Adipocyte (in vitro differentiated cells): Measurements from ENCODE around the gene F10.

ENCODE experiments used
- DNase-seq: peaks from one replicate; pipeline ENCODE4 v3.0.0-alpha.2; 2015; ENCODE audit warnings: low read depth
- H3K27me3 ChIP-seq: replicated peaks from 2 replicates; pipeline ENCODE4 v1.7.0; 2013; ENCODE audit warnings: mild to moderate bottlenecking, low read length, moderate library complexity; ENCODE audit not compliant: control insufficient read depth, insufficient read depth
- H3K36me3 ChIP-seq: 2 replicates; pipeline ENCODE4 v1.7.0; 2013; ENCODE audit warnings: low read length, mild to moderate bottlenecking, moderate library complexity; ENCODE audit not compliant: control insufficient read depth, insufficient read depth, severe bottlenecking
- H3K4me1 ChIP-seq: 2 replicates; pipeline ENCODE4 v1.7.0; 2013; ENCODE audit warnings: mild to moderate bottlenecking, low read length, moderate library complexity; ENCODE audit not compliant: control insufficient read depth, insufficient read depth
- H3K4me3 ChIP-seq: 2 replicates; pipeline ENCODE4 v1.7.0; 2013; ENCODE audit warnings: mild to moderate bottlenecking, low read length, moderate library complexity
- H3K9ac ChIP-seq: 2 replicates; pipeline ENCODE4 v1.7.0; 2013; ENCODE audit warnings: mild to moderate bottlenecking, low read length, moderate library complexity
- H3K9me3 ChIP-seq: 2 replicates; pipeline ENCODE4 v1.7.0; 2013; ENCODE audit warnings: mild to moderate bottlenecking, low read length, moderate library complexity; ENCODE audit not compliant: control insufficient read depth

Gene F10

DNA sequence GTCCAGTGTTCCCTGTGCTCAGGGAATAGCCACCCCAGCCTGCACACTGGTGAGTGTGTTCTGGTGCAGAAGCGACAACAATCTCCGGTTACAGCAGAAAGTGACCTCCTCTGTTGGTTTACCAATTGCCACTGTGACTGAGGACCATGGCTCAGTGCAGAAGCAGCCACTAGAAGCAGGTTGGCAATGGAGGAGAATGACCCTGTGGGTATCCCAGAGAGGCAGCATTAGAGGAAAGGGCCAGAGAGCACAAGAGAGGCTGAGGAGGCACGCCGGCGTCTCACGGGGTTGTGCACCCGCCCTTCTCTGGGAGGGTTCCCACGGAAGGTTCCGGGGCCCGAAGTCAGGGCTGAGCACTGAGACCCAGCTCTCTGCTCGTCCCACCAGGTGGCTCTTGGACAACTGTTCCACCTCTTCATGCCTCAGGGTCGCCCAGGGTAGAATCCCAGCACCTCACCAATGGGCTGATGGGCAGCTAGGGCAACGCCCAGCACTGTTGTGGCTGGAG, 49.9 kb downstream of the F10 start:
- H3K9ac ChIP-seq = no peak overlapping the region
- peaks cover 4% of the 10 kb centered on the region for H3K9me3 ChIP-seq
- H3K36me3 ChIP-seq = peaks cover 62% of the 10 kb centered on the region
- H3K27me3 ChIP-seq = no peaks in the 10 kb centered on the region
- no peak for DNase-seq
- H3K4me3 ChIP-seq = no peak overlapping the region
- H3K4me1 ChIP-seq = no peaks in the 10 kb centered on the region

DNA sequence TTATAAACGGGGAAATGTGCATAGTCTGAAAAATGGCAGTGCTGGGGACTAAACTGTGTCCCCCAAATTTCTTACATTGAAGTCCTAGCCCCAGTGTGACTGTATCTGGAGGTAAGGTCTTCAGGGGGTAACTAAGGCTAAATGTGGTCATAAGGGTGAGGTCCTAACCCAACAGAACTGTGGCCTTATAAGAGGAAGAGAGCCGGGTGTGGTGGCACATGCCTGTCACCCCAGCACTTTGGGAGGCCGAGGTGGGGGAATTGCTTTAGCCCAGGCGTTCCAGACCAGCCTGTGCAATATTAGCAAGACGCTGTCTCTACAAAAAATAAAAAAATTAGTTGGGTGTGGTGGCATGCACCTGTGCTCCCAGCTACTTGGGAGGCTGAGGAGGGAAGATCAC, 53.7 kb downstream of the F10 start:
- Histone ChIP-seq H3K9ac (no peak overlapping the region), H3K9me3 (no peaks in the 10 kb centered on the region), H3K27me3 (no peaks in the 10 kb centered on the region), H3K4me3 (no peak overlapping the region), H3K4me1 (no peaks in the 10 kb centered on the region), H3K36me3 (peaks cover 91% of the 10 kb centered on the region)
- DNase-seq = no peak

DNA sequence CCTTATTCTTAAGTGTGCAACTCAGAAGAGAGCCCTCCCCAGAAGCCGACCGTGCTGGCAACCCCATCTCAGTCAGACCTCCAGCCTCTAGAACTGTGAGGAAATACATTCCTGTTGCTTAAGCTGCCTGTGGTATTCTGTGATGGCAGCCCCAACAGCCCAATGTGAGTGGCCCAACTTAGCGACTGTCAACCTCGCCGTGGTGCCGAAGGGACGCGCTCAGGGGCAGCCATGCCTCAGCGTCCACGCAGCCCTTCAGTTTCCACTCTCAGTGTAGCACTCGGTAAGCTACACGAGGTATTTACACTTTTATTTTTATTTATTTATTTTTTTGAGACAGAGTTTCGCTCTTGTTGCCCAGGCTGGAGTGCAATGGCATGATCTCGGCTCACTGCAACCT, 54.2 kb downstream of the F10 start:
- Histone ChIP-seq H3K9ac (no peak overlapping the region), H3K4me3 (no peak overlapping the region), H3K4me1 (no peaks in the 10 kb centered on the region), H3K27me3 (no peaks in the 10 kb centered on the region), H3K9me3 (no peaks in the 10 kb centered on the region), H3K36me3 (peaks cover 89% of the 10 kb centered on the region)
- DNase-seq = no peak

GRCh38 chr13:113178070-113178895, 55.7 kb downstream of the F10 start:
- Histone ChIP-seq H3K36me3 (peaks cover 87% of the 10 kb centered on the region), H3K9me3 (no peaks in the 10 kb centered on the region), H3K4me1 (no peaks in the 10 kb centered on the region), H3K9ac (no peak overlapping the region), H3K4me3 (no peak overlapping the region), H3K27me3 (no peaks in the 10 kb centered on the region)
- DNase-seq = peak; percentile 90

DNA sequence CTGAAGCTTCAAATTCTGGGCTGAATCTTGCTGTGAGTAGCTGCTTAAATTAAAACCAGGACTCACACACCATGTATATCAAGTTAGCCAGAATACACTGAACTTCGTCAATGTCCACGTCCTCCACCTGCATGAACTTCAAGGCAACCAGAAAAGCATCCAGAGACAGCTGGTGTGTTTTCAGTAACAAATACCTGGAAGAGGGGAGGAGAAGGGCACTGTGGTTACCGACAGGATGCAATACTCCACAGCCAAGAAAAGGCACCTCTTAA, 56.2 kb downstream of the F10 start:
- peaks cover 89% of the 10 kb centered on the region for H3K36me3 ChIP-seq
- no peaks in the 10 kb centered on the region for H3K9me3 ChIP-seq
- no peaks in the 10 kb centered on the region for H3K27me3 ChIP-seq
- no peak overlapping the region for H3K4me3 ChIP-seq
- H3K9ac ChIP-seq = no peak overlapping the region
- DNase-seq = no peak
- no peaks in the 10 kb centered on the region for H3K4me1 ChIP-seq

DNA sequence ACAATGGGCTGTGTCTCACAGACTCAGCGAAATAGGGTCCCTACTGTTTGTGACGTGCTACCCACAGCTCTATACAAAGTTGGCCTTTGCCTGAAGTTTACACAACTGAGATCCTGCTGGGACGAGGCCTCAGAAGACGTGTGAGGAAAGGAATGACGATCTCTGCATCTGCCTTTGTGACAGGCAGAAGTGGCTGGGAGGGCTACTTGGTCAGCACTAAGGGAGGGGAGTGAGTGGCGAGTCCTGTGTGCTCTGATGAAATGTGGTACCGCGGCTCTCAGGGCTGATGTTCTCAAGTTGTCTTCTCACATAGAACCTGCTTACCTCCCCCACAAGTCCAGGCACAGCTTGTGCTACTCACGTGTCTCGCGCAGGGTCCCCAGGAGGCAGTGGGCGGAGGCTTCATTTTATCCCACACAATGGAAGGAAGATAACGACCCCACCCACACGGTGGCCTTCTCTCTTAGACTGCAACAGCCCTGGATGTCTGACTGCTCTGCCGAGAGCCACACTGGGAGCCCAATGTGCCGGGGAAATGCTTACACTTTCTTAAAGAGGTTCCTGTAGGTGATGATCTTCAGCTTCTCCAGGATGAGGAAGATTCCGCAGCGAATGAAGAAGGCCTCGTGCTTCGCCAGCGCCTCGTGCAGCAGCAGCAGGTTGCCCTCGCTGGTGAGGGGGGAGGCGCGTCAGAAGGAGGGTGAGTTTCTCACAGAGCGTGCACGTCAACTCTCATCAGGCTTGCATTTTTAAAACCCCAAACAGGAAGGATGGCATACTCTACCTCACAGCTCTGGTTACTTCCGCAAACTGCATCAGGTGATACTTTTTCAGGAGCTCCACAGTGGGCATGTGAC, 57.0 kb downstream of the F10 start:
- Histone ChIP-seq H3K9ac (no peak overlapping the region), H3K9me3 (no peaks in the 10 kb centered on the region), H3K4me3 (no peak overlapping the region), H3K4me1 (no peaks in the 10 kb centered on the region), H3K36me3 (peaks cover 90% of the 10 kb centered on the region), H3K27me3 (no peaks in the 10 kb centered on the region)
- DNase-seq = no peak

DNA sequence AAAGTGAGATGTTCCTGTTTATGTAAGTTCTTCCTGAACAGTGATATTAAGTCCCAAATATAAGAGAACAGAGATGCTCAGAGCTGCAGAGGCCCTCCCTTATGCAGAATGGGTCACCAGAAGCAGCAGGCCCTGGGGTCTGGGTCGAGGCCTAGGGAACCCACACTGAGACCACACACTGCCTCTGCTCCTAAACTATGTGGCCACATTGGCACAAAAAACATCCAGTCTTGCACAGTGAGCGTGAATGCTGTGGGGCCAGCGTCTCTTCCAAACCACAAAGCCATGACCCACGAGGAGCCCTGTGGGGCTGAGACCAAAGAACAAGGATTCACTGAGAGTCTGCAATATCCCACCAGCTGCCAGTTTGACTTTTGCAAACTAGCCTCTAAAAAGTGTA, 59.4 kb downstream of the F10 start:
- Histone ChIP-seq H3K9ac (no peak overlapping the region), H3K4me3 (no peak overlapping the region), H3K4me1 (peaks cover 11% of the 10 kb centered on the region), H3K9me3 (no peaks in the 10 kb centered on the region), H3K27me3 (no peaks in the 10 kb centered on the region), H3K36me3 (peaks cover 72% of the 10 kb centered on the region)
- DNase-seq = no peak

DNA sequence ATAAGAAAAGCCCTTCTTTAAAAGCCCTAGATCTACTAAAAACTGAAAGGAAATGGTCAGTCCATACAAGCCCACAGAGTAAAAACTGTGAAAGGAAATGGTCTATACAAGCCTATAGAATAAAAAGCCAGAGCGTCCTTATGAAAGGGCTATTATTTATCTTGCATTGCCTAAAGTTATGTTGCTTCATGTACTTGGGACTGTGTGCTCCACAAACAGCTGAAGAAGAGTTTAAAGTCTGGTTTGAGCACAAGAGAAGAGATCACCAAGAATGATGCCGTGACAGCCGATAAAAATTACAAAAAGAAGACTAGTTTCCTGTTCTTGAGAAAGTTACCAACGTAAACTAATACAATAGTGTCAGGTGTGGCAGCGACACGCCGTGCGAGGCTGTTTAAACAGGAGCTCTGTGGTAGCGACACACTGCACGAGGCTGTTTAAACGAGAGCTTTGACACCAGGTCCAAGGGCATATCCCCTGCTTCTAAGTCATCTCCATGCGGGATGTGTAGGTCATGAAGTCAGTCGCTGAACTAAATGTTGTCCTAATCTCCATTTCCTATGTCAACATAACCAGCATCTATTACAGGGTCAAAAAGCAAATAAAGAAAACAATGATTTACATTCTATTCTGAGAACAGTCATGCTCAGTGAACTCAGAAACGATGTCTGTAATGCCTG, 61.0 kb downstream of the F10 start:
- H3K9ac ChIP-seq = no peak overlapping the region
- H3K4me3 ChIP-seq = no peak overlapping the region
- no peak for DNase-seq
- no peaks in the 10 kb centered on the region for H3K9me3 ChIP-seq
- no peaks in the 10 kb centered on the region for H3K27me3 ChIP-seq
- H3K4me1 ChIP-seq = peaks cover 24% of the 10 kb centered on the region
- peaks cover 62% of the 10 kb centered on the region for H3K36me3 ChIP-seq

- no peak for DNase-seq
Measured at GRCh38 chr13:113184568-113185440, 62.2 kb downstream of the F10 start.

DNA sequence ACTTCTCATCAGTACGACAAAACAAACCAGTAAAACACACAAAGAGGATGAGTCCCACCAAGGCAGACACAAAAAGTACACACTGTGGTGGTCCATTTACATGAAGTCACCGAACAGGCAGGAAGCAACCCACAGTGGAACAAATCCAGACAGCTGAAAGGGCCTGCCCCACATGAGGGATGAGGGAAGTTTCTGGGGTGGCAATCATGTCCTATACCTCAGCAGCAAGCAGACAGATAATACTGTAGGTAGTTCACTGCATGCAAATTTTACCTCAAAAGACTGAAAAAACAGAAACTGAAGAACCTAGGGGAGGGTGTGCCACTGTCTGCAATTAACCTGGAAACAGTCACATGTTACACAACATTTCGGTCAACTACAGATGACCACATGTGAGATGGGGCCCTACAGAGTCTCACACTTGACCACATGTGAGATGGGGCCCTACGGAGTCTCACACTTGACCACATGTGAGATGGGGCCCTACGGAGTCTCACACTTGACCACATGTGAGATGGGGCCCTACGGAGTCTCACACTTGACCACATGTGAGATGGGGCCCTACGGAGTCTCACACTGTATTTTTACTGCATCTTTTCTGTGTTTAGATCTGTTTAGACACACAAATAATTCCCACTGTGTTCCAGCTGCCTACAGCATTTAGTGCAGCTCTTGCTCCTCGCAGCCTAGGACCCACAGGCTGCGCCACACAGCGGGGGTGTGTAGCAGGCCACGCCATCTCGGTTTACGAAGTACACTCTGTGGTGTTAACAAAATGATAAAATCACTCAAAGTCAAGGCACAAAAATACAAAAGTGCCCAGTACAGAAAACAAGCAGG, 63.7 kb downstream of the F10 start:
- no peak for DNase-seq
- peaks cover 24% of the 10 kb centered on the region for H3K4me1 ChIP-seq
- H3K9me3 ChIP-seq = no peaks in the 10 kb centered on the region
- peak overlapping the region; percentile 79 for H3K4me3 ChIP-seq
- H3K36me3 ChIP-seq = peaks cover 54% of the 10 kb centered on the region
- H3K9ac ChIP-seq = peak overlapping the region; percentile 75
- no peaks in the 10 kb centered on the region for H3K27me3 ChIP-seq

More at GRCh38 chr13:113184568-113185440, 62.2 kb downstream of the F10 start:
- H3K27me3 ChIP-seq = no peaks in the 10 kb centered on the region
- no peak overlapping the region for H3K4me3 ChIP-seq
- peaks cover 59% of the 10 kb centered on the region for H3K36me3 ChIP-seq
- H3K4me1 ChIP-seq = peaks cover 24% of the 10 kb centered on the region
- no peak overlapping the region for H3K9ac ChIP-seq
- H3K9me3 ChIP-seq = no peaks in the 10 kb centered on the region
